ENCODE results near the gene ZFR2. TPM values are rescaled to one million over a fixed set of nuclear protein-coding genes. Genes with fewer than 3 reads are reported as not detected.

The ZFR2 gene
- total and polyA plus RNA-seq, 4 donors, result not detected

- TF ChIP-seq REST (IDR thresholded peaks at IDR 0.05) (no peak), NR2F2 (IDR thresholded peaks at IDR 0.05) (no peak), JUND (IDR thresholded peaks at IDR 0.05) (no peak)
Measured at GRCh38 chr19:3776479-3777040, 92.3 kb downstream of the ZFR2 start (continued).

- WGBS, result 93% methylated on average over 5 of the region's 5 CpGs
- no peaks in the 10 kb centered on the region for H3K4me1 ChIP-seq (ENCODE audit: control insufficient read depth in 4 of 4, insufficient read depth in 4 of 4, low read length in 3 of 4)
- H3K27me3 ChIP-seq (ENCODE audit: control insufficient read depth in 4 of 4, insufficient read depth in 4 of 4, low read length in 3 of 4), result no peaks in the 10 kb centered on the region
- H3K4me3 ChIP-seq (ENCODE audit: low read depth in 1 of 3, low read length in 3 of 3), result no peak overlapping the region
- peaks cover 0 to 2% (median 0%) of the 10 kb centered on the region in 4 donors for H3K9me3 ChIP-seq (ENCODE audit: control insufficient read depth in 4 of 4, low read length in 3 of 4)
- DNase-seq (ENCODE audit: low spot score), result no peak
- H3K9ac ChIP-seq (ENCODE audit: low read depth in 1 of 2, low read length in 2 of 2), result no peak overlapping the region
- TF ChIP-seq JUND (IDR thresholded peaks at IDR 0.05) (no peak), YY1 (IDR thresholded peaks at IDR 0.05) (no peak), ATF3 (IDR thresholded peaks at IDR 0.05) (no peak), ZBTB33 (IDR thresholded peaks at IDR 0.05) (no peak), EGR1 (IDR thresholded peaks at IDR 0.05; ENCODE audit: low read depth in 2 of 2) (no peak), FOXA1 (IDR thresholded peaks at IDR 0.05) (no peak), SP1 (IDR thresholded peaks at IDR 0.05) (no peak), GABPA (IDR thresholded peaks at IDR 0.05 in 1 of 2, conservative IDR thresholded peaks at IDR 0.05 in 1 of 2) (no peak), RXRA (IDR thresholded peaks at IDR 0.05) (no peak), RAD21 (IDR thresholded peaks at IDR 0.05) (no peak), HNF4A (conservative IDR thresholded peaks at IDR 0.05) (no peak), REST (IDR thresholded peaks at IDR 0.05) (no peak), TAF1 (conservative IDR thresholded peaks at IDR 0.05) (no peak), FOXA2 (IDR thresholded peaks at IDR 0.05) (no peak)
- H3K36me3 ChIP-seq (ENCODE audit: control insufficient read depth in 4 of 4, insufficient read depth in 3 of 4, low read depth in 1 of 4, low read length in 3 of 4), result no peaks in the 10 kb centered on the region
- no peak overlapping the region for H3K27ac ChIP-seq (ENCODE audit: low read depth in 1 of 2, low read length in 2 of 2)
Measured at GRCh38 chr19:3775831-3776230, 93.0 kb downstream of the ZFR2 start.
